Osteoblast (primary cell): ENCODE results near the gene HPSE2. TPM values are rescaled to one million over a fixed set of nuclear protein-coding genes. Genes with fewer than 3 reads are reported as not detected.
"Not testable (repeated sequence)": the region's sequence is repeated elsewhere in the genome, so short reads cannot be mapped to it uniquely, and the experiment has no call there.

ENCODE experiments used
- DNase-seq: peaks from one replicate; pipeline ENCODE4 v3.0.0; 2011; ENCODE audit warnings: low spot score, mixed read lengths; ENCODE audit not compliant: insufficient read length; ENCODE audit errors: missing footprints
- H2AFZ ChIP-seq: 2 replicates; pipeline ENCODE4 v1.6.0; 2011; ENCODE audit warnings: mild to moderate bottlenecking, low read length
- H3K27ac ChIP-seq: 2 replicates; pipeline ENCODE4 v1.5.1; 2011; ENCODE audit warnings: mild to moderate bottlenecking, low read depth, low read length, moderate library complexity
- H3K27me3 ChIP-seq: 2 replicates; pipeline ENCODE4 v1.6.0; 2012; ENCODE audit warnings: mild to moderate bottlenecking, control low read depth, inconsistent platforms, low read length, moderate library complexity; ENCODE audit not compliant: insufficient read depth
- H3K36me3 ChIP-seq: 2 replicates; pipeline ENCODE4 v1.5.1; 2011; ENCODE audit warnings: mild to moderate bottlenecking, low read length, control low read depth, moderate library complexity; ENCODE audit not compliant: insufficient read depth
- H3K4me1 ChIP-seq: 2 replicates; pipeline ENCODE4 v1.5.1; 2011; ENCODE audit warnings: mild to moderate bottlenecking, low read length, control low read depth, moderate library complexity; ENCODE audit not compliant: insufficient read depth
- H3K4me2 ChIP-seq: 2 replicates; pipeline ENCODE4 v1.6.0; 2011; ENCODE audit warnings: mild to moderate bottlenecking, low read length; ENCODE audit not compliant: insufficient read depth
- H3K4me3 ChIP-seq: fragments of 200-600 bp; sonication (generic); 3 replicates; pipeline ENCODE4 v1.5.1; 2012; ENCODE audit warnings: mild to moderate bottlenecking, low read length, inconsistent platforms; ENCODE audit not compliant: insufficient read depth
- H3K79me2 ChIP-seq: 2 replicates; pipeline ENCODE4 v1.6.0; 2012; ENCODE audit warnings: mild to moderate bottlenecking, low read length, control low read depth, inconsistent platforms; ENCODE audit not compliant: insufficient read depth
- H3K9me3 ChIP-seq: 2 replicates; pipeline ENCODE4 v1.5.1; 2011; ENCODE audit warnings: low read depth, low read length, control low read depth
- H4K20me1 ChIP-seq: 2 replicates; pipeline ENCODE4 v1.6.0; 2012; ENCODE audit warnings: mild to moderate bottlenecking, low read length, control low read depth; ENCODE audit not compliant: insufficient read depth
- CTCF ChIP-seq: IDR thresholded peaks from 2 replicates; pipeline ENCODE4 v1.5.1; 2011; ENCODE audit warnings: mild to moderate bottlenecking, low read depth, low read length, moderate library complexity; ENCODE audit errors: extremely low read depth
- total RNA-seq: library from RNA; depleted of rRNA; stranded (reverse); fragments of >200 nt; gene quantifications from 2 replicates; pipeline ENCODE4 v1.2.3, GENCODE V29; 2012

HPSE2 gene
- total RNA-seq, 1 donor: not detected

- DNase-seq: peak; percentile 4
- no peak for TF ChIP-seq CTCF
- no peak overlapping the region for H3K27ac ChIP-seq
- H2AFZ ChIP-seq: no peak overlapping the region
- H4K20me1 ChIP-seq: no peaks in the 10 kb centered on the region
- H3K4me3 ChIP-seq: no peak overlapping the region
- no peaks in the 10 kb centered on the region for H3K27me3 ChIP-seq
- no peaks in the 10 kb centered on the region for H3K79me2 ChIP-seq
- H3K4me1 ChIP-seq: no peaks in the 10 kb centered on the region
- no peaks in the 10 kb centered on the region for H3K36me3 ChIP-seq
- no peaks in the 10 kb centered on the region for H3K9me3 ChIP-seq
- H3K4me2 ChIP-seq: no peak overlapping the region
These were observed 325.1 kb downstream of the HPSE2 start for GRCh38 chr10:98910546-98910945.

- Histone ChIP-seq H3K36me3 (no peaks in the 10 kb centered on the region), H3K27me3 (no peaks in the 10 kb centered on the region), H3K4me2 (no peak overlapping the region), H2AFZ (no peak overlapping the region), H3K4me1 (no peaks in the 10 kb centered on the region), H3K79me2 (no peaks in the 10 kb centered on the region), H3K9me3 (no peaks in the 10 kb centered on the region), H4K20me1 (no peaks in the 10 kb centered on the region), H3K27ac (no peak overlapping the region), H3K4me3 (no peak overlapping the region)
- peak; percentile 23 for DNase-seq
- no peak for TF ChIP-seq CTCF
These were observed 325.6 kb downstream of the HPSE2 start for GRCh38 chr10:98910048-98910447.

GRCh38 chr10:98908868-98909267, 326.8 kb downstream of the HPSE2 start:
- H3K4me1 ChIP-seq: no peaks in the 10 kb centered on the region
- no peaks in the 10 kb centered on the region for H4K20me1 ChIP-seq
- no peaks in the 10 kb centered on the region for H3K36me3 ChIP-seq
- no peak for DNase-seq
- no peaks in the 10 kb centered on the region for H3K27me3 ChIP-seq
- no peaks in the 10 kb centered on the region for H3K79me2 ChIP-seq
- TF ChIP-seq CTCF: no peak
- no peak overlapping the region for H2AFZ ChIP-seq
- H3K9me3 ChIP-seq: no peaks in the 10 kb centered on the region
- H3K27ac ChIP-seq: no peak overlapping the region
- no peak overlapping the region for H3K4me3 ChIP-seq
- no peak overlapping the region for H3K4me2 ChIP-seq

- H3K4me1 ChIP-seq, DNase-seq, H3K4me2 ChIP-seq, H3K27ac ChIP-seq, H2AFZ ChIP-seq, H4K20me1 ChIP-seq, H3K27me3 ChIP-seq, H3K79me2 ChIP-seq, H3K4me3 ChIP-seq, H3K36me3 ChIP-seq, H3K9me3 ChIP-seq: not testable (repeated sequence)
These were observed 327.4 kb downstream of the HPSE2 start for GRCh38 chr10:98908247-98908646.
